ENCODE data around the gene TRIM62. TPM values are rescaled to one million over a fixed set of nuclear protein-coding genes. Genes with fewer than 3 reads are reported as not detected.

TRIM62 gene
- total RNA-seq, 2 experiments from 2014 or later: 10.3 to 11.5 TPM

DNA sequence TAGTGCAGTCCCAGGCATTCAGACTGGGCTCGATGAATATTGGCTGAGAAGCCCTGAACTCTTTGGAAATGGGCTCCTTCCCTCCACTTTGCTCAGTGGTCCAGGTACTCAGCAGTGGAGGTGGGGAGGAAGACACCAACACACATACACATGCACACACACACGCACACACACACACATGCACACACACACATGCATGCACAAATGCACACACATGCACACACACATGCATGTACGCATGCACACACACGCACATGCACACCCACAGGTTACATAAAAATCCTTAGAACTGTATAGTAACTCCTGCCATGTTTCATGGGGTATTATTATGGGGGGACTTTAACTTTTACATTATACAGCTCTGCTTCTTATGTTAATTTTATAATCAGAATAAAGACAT, 5.0 kb downstream of the TRIM62 start:
- Mint-ChIP-seq H3K27me3 (no peaks in the 10 kb centered on the region), H3K4me3 (no peak overlapping the region), H3K27ac (no peak overlapping the region), H3K4me1 (peaks cover 30% of the 10 kb centered on the region), H3K9me3 (no peaks in the 10 kb centered on the region), H3K36me3 (ENCODE audit: low read depth) (peaks cover 2% of the 10 kb centered on the region)
- ChIA-PET CTCF (no interaction called here), POLR2A (no interaction called here)
- DNase-seq: no peak

DNA sequence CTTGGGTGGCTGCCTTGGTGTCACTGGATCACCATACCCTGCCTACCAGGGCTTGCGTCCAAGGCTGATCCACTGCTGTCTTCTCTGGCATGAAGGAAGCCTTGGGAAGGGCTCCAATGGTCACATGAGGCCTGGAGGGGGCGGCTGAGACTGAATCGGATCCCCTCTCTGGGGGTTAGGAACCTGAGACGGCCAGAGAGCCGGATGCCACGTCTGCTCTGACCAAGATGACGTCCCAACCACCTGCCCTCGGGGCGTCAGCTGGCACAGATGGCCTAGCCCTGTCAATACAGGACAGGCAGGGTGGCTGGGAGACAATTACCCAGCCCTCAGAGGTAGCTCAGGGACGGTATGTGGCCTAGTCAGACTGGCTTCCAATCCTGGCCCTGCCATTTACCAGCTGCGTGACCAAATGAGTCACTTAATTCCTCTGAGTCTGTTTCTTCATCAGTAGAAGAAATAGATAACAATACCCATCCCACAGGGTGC, 5.4 kb downstream of the TRIM62 start:
- no peaks in the 10 kb centered on the region for H3K27me3 Mint-ChIP-seq
- POLR2A ChIA-PET: no interaction called here
- peaks cover 2% of the 10 kb centered on the region for H3K36me3 Mint-ChIP-seq (ENCODE audit: low read depth)
- no peak for DNase-seq
- H3K27ac Mint-ChIP-seq: no peak overlapping the region
- H3K4me1 Mint-ChIP-seq: peaks cover 29% of the 10 kb centered on the region
- H3K9me3 Mint-ChIP-seq: no peaks in the 10 kb centered on the region
- CTCF ChIA-PET: no interaction called here
- no peak overlapping the region for H3K4me3 Mint-ChIP-seq

DNA sequence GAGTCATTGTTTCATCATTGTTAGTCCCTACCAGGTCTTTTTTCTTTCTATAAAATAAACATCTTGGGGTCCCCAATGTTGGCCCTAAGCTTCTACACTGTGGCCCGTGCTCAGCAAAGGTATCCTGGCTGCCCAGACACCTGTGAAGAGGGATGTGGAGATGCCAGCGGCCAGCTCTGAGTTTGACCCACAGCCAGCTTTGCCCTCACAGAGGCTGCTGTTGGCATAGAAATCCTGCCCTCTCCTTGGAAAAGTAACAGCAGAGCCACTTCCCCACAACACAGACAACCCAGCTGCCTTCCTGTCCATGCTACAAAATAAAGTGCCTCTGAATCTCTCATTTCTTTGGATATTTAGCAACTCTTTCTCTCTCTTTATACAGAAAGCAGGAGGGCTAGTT, 6.0 kb downstream of the TRIM62 start:
- no peak overlapping the region for H3K27ac Mint-ChIP-seq
- CTCF ChIA-PET: no interaction called here
- H3K36me3 Mint-ChIP-seq (ENCODE audit: low read depth): peaks cover 2% of the 10 kb centered on the region

DNA sequence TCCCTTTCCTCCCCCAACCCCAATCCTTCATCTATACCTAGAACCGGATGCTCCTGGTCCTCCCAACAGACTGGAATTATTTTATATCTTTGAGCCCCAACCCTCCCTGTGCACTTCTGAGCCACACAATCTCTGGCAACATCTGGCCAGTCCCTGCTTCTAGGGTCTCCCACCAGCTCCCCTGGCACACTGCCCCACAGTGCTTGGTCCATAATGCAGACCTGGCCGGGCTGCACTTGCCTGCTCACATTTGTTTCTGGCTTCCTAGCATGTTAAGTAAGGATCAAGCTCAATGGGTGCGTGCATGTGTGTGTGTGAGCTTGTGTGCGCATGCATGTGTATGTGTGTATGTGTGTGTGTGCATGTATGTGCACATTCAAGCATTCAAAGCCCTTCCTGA, 8.8 kb downstream of the TRIM62 start:
- no peak for DNase-seq
- Mint-ChIP-seq H3K27me3 (no peaks in the 10 kb centered on the region), H3K4me1 (peaks cover 16% of the 10 kb centered on the region), H3K36me3 (ENCODE audit: low read depth) (no peaks in the 10 kb centered on the region), H3K9me3 (no peaks in the 10 kb centered on the region), H3K4me3 (no peak overlapping the region), H3K27ac (no peak overlapping the region)
- POLR2A ChIA-PET: interaction anchor here (1.0 kb wide), 1 partner anchor 9 kb away, joined by 4 read pairs; the partner anchor contains the start of gene TRIM62
- CTCF ChIA-PET: interaction anchor here (0.6 to 1.3 kb wide), 3 partner anchors 46 to 246 kb away, joined by 3 to 4 read pairs (median 3); no protein-coding TSS in a partner anchor

More for the DNA sequence above, 6.0 kb downstream of the TRIM62 start:
- Mint-ChIP-seq H3K27me3 (no peaks in the 10 kb centered on the region), H3K4me3 (no peak overlapping the region), H3K9me3 (no peaks in the 10 kb centered on the region), H3K4me1 (peaks cover 28% of the 10 kb centered on the region)
- DNase-seq: no peak
- POLR2A ChIA-PET: no interaction called here

DNA sequence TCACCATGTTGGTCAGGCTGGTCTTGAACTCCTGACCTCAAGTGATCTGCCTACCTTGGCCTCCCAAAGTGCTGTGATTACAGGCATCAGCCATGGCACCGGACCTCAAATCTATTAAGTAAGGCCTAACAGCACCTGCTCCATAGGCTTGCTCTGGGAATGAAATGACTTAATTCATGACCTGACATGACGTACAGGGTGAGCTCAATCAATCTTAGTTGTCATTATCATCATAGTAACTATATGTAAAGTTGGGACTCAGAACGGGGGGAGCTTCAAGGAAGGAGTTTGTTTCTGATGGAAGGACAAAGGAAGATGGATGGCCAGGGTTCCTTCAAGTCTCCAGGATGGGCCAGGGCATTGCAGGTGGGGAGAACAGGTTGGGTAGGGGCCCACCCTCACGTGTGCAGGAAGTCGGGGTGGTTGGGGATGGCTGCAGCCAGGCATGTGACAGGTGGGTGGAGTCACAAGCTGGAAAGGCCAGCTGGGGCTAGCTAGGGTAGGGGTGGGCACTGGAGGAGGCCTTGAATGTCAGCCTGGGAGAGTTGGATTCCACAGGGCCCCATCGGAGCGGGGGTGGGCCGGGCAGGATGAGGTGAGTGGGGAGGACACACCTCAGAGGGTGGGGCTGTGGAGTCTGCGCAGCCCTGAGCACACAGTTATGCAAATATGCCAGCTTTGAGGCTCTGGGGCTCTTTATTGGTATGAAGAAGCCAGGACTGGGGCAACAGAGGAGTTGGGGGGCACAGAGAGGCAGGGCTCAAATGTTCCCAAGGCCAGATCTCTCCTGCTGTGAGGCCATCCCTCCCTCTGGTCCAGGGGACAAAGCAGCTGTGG, 9.6 kb downstream of the TRIM62 start:
- Mint-ChIP-seq H3K27ac (no peak overlapping the region), H3K4me3 (no peak overlapping the region), H3K4me1 (peaks cover 16% of the 10 kb centered on the region), H3K9me3 (no peaks in the 10 kb centered on the region), H3K36me3 (ENCODE audit: low read depth) (no peaks in the 10 kb centered on the region), H3K27me3 (no peaks in the 10 kb centered on the region)
- ChIA-PET CTCF (no interaction called here), POLR2A (interaction anchor here (0.9 to 1.4 kb wide), 4 partner anchors 9 to 45 kb away, joined by 3 to 5 read pairs (median 4); no protein-coding TSS in a partner anchor)
- no peak for DNase-seq

DNA sequence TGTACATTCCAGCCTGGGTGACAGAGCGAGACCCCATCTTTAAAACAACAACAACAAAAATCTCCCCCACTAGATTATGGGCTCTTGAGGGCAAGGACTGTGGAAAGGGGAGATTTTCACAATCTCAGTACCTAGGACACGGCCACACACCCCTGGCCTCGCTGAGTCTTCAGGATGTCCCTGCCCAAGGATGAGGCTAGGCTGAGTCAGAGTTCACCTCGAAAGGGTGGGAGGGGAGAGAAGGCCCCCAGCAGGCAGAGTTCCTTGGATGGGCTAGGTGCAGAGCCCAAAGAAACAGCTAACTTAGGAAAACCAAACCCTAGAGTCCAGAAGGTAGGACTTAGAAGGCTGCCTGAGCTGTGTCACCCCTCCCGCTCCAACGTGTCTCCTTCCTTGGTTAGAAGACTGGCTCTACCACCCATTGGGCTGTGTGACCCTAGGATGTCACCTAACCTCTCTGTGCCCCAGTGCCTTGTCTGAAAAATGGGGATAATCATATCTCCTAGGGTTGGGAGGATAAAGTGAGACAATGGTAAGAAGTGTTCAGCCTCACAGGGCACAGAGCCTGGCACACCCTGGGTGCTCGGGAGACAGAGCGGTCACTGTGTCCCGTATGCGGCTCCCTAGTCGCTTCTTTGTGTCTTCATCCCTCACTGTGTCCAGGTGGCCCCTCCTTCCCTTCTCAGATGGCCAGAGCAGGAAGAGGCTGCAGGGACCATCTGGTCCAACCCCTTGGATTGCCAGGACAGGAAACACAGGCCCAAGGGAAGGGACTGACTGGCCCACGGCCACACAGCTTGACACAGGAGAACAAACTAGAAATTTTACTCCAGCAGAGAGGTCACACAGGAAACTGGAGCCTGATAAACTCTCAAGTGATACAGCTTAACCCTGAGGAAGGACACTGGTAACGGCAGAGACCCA, 11.2 kb downstream of the TRIM62 start:
- no peak overlapping the region for H3K27ac Mint-ChIP-seq
- ChIA-PET CTCF (no interaction called here), POLR2A (no interaction called here)
- no peaks in the 10 kb centered on the region for H3K36me3 Mint-ChIP-seq (ENCODE audit: low read depth)
- no peak overlapping the region for H3K4me3 Mint-ChIP-seq
- no peaks in the 10 kb centered on the region for H3K9me3 Mint-ChIP-seq
- H3K4me1 Mint-ChIP-seq: peaks cover 16% of the 10 kb centered on the region
- DNase-seq: no peak
- no peaks in the 10 kb centered on the region for H3K27me3 Mint-ChIP-seq

DNA sequence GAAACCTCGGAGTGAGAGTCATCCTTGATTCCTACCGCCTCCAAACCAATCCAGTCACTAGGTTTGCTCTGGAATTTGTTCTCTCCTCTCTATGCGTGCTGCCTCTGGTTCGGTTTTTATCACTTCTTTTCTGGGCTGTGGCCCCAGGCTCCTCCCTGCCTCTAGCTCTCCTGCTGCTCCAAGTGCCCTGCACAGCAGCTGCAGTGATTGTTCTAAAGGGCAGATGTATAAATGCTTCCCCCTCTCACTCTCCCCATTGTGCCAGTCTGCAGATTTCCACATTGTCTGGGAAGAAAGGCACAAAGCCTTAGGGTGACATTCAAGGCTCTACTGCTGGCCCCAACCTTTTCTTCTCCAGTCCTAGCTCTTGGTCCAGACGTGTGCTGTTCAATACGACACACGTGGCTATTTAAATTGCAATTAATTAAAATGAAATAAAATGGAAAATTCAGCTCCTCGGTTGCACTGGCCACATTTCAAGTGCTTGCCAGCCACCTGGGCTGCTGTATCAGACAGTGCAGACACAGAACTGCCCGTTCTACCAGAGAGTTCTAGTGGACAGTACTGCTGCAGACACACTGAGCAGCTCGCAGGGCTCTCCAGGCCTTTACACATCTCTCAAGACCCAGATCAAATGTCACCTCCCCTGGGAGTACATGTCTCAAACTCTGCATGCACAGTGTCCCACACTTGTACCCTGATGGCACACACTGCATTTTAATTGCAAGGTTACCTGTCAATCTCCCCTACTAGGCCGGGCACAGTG, 12.4 kb downstream of the TRIM62 start:
- no peak for DNase-seq
- no peak overlapping the region for H3K4me3 Mint-ChIP-seq
- H3K4me1 Mint-ChIP-seq: peaks cover 16% of the 10 kb centered on the region
- H3K36me3 Mint-ChIP-seq (ENCODE audit: low read depth): no peaks in the 10 kb centered on the region
- no peaks in the 10 kb centered on the region for H3K27me3 Mint-ChIP-seq
- no peak overlapping the region for H3K27ac Mint-ChIP-seq
- ChIA-PET POLR2A (no interaction called here), CTCF (interaction anchor here (1.0 kb wide), 1 partner anchor 11 kb away, joined by 3 read pairs; no protein-coding TSS in a partner anchor)
- H3K9me3 Mint-ChIP-seq: no peaks in the 10 kb centered on the region

DNA sequence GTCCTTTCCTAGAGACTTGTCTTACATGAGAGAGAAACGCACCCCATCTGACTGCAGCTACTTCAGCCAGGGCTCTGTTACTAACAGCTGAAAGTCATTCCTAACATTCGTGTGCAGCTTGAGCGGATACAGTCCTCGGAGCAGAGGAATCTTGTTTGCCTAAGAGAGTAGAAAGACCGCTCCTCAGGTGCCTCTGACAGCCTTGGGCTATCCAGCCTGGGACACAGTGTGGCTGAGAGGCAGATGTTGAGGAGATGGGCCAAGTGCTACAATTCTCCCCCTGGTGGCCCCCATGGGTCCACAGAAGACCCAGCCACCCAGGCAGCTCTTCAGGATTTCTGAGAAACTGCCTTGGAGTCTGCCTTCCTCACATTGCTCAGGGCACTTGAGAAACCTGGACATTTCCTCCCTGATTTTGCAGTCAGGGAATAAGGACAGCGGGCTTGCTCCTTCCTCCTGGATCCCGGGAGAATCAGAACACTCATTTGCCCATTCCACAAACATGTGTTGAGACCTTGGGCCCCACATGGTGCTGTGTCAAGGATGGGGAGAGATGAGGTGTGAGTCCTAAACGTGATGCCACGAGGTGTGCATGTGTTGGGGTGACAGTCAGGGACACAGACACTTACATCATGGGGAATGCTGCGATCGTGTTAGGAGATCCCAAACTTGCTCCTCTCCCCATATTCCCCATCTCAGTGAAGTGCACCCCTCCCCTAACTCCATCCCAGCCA, 13.1 kb downstream of the TRIM62 start:
- no peaks in the 10 kb centered on the region for H3K36me3 Mint-ChIP-seq (ENCODE audit: low read depth)
- H3K4me1 Mint-ChIP-seq: peaks cover 16% of the 10 kb centered on the region
- POLR2A ChIA-PET: no interaction called here
- no peaks in the 10 kb centered on the region for H3K27me3 Mint-ChIP-seq
- H3K9me3 Mint-ChIP-seq: no peaks in the 10 kb centered on the region
- H3K27ac Mint-ChIP-seq: no peak overlapping the region
- H3K4me3 Mint-ChIP-seq: no peak overlapping the region
- no peak for DNase-seq
- CTCF ChIA-PET: interaction anchor here (1.0 kb wide), 1 partner anchor 12 kb away, joined by 3 read pairs; no protein-coding TSS in a partner anchor

DNA sequence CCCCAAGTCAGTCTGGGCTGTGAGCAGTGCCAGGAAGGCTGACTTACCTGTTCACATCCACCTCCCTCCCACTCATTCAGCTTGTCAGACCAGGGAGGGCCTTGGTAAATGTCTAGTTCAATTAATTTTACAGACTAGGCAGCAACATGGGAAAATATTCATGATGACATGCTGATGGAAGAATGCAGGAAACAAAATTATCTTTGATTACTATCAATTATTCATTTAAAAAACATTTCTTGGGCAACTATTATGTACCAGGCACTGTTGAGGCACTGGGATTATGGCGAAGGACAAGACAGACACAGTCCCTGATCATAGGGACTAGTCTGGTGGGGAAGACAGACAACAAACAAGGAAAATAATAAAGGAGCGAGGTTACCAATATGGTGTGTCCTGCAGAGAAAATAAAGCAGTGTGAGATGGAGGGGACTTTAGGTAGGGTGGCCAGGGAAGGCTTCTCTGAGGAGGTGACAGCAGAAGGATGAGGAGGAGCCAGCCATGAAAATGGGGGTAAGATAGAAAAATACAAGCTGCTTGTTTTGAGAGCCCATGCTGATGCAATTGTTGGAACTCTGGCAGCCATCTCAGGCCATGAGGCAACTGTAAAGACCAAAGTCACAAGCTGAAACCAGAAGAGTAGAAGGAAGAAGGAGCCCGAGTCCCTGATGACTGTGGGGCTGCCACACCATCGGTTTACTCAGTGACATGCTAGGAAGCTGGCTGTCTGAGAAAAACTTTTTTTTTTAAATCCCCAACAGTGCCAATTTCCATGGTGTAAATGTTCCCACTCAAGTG, 14.0 kb downstream of the TRIM62 start:
- ChIA-PET POLR2A (no interaction called here), CTCF (no interaction called here)
- H3K36me3 Mint-ChIP-seq (ENCODE audit: low read depth): no peaks in the 10 kb centered on the region
- H3K27me3 Mint-ChIP-seq: no peaks in the 10 kb centered on the region
- H3K4me1 Mint-ChIP-seq: peaks cover 13% of the 10 kb centered on the region
- no peak overlapping the region for H3K27ac Mint-ChIP-seq
- H3K4me3 Mint-ChIP-seq: no peak overlapping the region
- DNase-seq: no peak
- H3K9me3 Mint-ChIP-seq: no peaks in the 10 kb centered on the region

DNA sequence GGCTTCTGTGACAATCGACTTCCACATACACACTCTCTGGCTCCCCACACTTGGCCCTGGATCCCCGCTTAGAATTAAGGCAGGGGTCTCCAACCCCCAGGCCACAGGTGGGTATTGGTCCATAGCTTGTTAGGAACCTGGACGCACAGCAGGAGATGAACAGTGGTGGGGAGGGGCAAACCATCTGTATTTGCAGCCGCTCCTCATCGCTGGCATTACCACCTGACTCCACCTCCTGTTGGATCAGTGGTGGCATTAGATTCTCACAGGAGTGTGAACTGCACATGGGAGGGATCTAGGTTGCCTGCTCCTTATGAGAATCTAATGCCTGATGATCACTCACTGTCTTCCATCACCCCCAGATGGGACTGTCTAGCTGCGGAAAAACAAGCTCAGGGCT, 16.0 kb downstream of the TRIM62 start:
- no peak for DNase-seq
- no peak overlapping the region for H3K4me3 Mint-ChIP-seq
- no peaks in the 10 kb centered on the region for H3K27me3 Mint-ChIP-seq
- no peaks in the 10 kb centered on the region for H3K36me3 Mint-ChIP-seq (ENCODE audit: low read depth)
- ChIA-PET POLR2A (interaction anchor here (0.8 kb wide), 1 partner anchor 16 kb away, joined by 3 read pairs; the partner anchor contains the start of gene TRIM62), CTCF (interaction anchor here (1.3 to 1.4 kb wide), 2 partner anchors 28 to 130 kb away, joined by 3 to 6 read pairs; no protein-coding TSS in a partner anchor)
- no peak overlapping the region for H3K27ac Mint-ChIP-seq
- no peaks in the 10 kb centered on the region for H3K9me3 Mint-ChIP-seq
- H3K4me1 Mint-ChIP-seq: peaks cover 3% of the 10 kb centered on the region

DNA sequence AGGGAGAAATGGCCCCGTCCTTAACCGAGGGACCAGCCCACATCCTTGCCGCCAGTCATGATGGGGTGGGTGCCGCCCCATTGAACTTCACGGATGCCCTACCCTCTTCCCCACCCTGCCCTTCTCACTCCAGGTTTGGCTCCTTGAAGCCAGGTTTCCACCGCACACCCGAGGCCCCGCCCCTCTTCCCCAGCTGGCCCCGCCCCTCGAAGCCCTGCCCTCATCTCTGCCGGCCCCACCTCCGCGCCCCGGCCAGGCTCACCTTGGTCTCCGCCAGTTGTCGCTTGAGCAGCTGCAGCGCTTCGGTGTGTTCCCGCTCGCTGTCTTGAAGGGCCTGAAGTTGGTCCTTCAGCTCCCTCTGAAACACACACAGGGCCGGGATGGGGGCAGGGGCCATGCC, 16.6 kb downstream of the TRIM62 start:
- no peak for DNase-seq
- H3K27ac Mint-ChIP-seq: no peak overlapping the region
- ChIA-PET POLR2A (interaction anchor here (0.8 kb wide), 1 partner anchor 17 kb away, joined by 3 read pairs; the partner anchor contains the start of gene TRIM62), CTCF (no interaction called here)
- H3K36me3 Mint-ChIP-seq (ENCODE audit: low read depth): no peaks in the 10 kb centered on the region
- no peaks in the 10 kb centered on the region for H3K9me3 Mint-ChIP-seq
- peaks cover under 1% of the 10 kb centered on the region for H3K4me1 Mint-ChIP-seq
- H3K27me3 Mint-ChIP-seq: no peaks in the 10 kb centered on the region
- no peak overlapping the region for H3K4me3 Mint-ChIP-seq
